ENCODE results near the gene CSDE1.
"Not testable (repeated sequence)": the region's sequence is repeated elsewhere in the genome, so short reads cannot be mapped to it uniquely, and the experiment has no call there.

Gene CSDE1

GRCh38 chr1:114757455-114758255, at the start of gene CSDE1:
Gene CSDE1, minus strand, starts transcription at chr1:114757984. Its CDS starts 18,094 bp downstream, at chr1:114739890.
- DNase-seq = peak; percentile 99

DNA sequence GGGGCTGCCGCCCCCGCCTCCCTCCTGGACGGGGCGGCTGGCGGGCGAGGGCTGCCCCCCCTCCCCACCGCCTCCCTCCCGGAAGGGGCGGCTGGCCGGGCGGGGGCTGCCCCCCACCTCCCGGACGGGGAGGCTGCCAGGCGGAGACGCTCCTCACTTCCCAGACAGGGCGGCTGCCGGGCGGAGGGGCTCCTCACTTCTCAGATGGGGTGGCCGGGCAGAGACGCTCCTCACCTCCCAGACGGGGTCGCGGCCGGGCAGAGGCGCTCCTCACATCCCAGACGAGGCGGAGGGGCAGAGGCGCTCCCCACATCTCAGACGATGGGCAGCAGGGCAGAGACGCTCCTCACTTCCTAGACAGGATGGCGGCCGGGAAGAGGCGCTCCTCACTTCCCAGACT, 46.7 kb upstream of the CSDE1 start:
- DNase-seq = not testable (repeated sequence)

GRCh38 chr1:114803001-114803400, 45.2 kb upstream of the CSDE1 start:
- no peak for DNase-seq

DNA sequence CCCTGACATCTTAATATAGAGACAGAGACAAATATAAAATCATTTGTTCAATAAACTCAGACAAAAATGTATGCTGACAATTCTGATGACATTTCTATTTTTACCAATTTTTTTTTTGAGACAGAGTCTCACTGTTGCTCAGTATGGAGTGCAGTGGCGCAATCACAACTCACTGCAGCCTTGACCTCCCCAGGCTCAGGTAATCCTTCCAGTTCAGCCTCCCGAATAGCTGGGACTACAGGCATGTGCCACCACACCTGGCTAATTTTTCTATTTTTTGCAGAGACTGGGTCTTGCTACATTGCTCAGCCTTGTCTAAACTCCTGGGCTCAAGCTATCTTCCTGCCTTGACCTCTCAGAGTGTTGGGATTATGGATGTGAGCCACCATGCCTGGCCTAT, 36.3 kb upstream of the CSDE1 start:
- no peak for DNase-seq

DNA sequence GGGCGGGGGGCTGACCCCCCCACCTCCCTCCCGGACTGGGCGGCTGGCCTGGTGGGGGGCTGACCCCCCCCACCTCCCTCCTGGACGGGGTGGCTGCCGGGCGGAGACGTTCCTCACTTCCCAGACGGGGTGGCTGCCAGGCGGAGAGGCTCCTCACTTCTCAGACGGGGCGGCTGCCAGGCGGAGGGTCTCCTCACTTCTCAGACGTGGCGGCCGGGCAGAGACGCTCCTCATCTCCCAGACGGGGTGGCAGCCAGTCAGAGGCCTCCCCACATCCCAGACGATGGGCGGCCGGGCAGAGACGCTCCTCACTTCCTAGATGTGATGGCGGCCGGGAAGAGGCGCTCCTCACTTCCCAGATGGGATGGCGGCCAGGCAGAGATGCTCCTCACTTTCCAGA, 32.8 kb upstream of the CSDE1 start:
- not testable (repeated sequence) for DNase-seq

DNA sequence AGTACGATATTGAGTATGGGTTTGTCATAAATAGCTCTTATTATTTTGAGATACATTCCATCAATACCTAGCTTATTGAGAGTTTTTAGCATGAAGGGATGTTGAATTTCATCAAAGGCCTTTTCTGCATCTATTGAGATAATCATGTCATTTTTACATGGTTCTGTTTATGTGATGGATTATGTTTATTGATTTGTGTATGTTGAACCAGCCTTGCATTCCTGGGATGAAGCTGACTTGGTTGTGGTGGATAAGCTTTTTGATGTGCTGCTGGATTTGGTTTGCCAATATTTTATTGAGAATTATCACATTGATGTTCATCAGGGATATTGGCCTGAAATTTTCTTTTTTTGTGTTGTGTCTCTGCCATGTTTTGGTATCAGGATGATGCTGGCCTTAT, 28.7 kb upstream of the CSDE1 start:
- not testable (repeated sequence) for DNase-seq

DNA sequence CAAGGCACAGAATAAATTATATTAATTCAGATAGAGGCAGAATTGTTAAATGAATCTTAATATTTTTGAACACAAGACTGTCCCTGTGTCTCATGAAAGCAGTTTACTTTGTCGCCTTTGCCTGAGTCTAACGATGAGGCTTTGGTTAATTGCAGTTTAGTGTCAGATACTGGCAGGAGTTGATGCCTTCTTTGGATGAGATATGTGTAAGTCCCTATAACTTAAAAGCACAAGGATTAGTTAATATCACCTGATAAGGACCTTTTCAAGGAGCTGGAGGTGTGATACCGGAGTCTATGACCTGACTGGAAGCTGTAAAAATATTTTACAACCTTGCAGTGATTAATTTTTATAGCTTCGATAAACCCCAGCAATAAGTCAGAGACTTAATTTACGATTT, 24.7 kb upstream of the CSDE1 start:
- no peak for DNase-seq

- DNase-seq = peak; percentile 87
Measured at GRCh38 chr1:114780344-114781226, 22.8 kb upstream of the CSDE1 start, which contains the start of gene SIKE1. Gene SIKE1, minus strand, starts transcription at chr1:114780685. Its CDS starts 78 bp downstream, at chr1:114780607.

DNA sequence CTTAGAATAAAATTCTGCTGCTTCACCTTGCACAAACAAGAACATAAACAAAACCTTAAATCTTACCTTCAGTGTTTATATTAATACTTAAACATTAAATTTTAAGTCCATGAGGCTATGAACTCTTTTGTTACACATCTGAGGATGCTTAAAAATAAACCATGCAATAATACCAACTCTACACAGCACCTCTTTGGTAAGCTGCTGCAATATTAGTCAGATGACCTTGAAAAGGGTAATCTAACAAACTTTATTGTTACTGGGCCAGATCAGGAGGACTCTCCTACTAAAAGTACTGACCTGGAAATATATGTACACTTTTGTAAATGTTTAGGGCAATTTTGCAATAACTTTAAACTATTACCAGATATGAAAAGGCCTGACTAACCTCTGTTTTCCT, 21.9 kb upstream of the CSDE1 start:
- no peak for DNase-seq

- DNase-seq = not testable (repeated sequence)
Measured at GRCh38 chr1:114776726-114777125, 18.9 kb upstream of the CSDE1 start.

- DNase-seq = no peak
Measured at GRCh38 chr1:114771992-114772391, 14.2 kb upstream of the CSDE1 start.

- DNase-seq = no peak
Measured at GRCh38 chr1:114770989-114771388, 13.2 kb upstream of the CSDE1 start.

- no peak for DNase-seq
Measured at GRCh38 chr1:114764689-114765088, 6.9 kb upstream of the CSDE1 start.

GRCh38 chr1:114758256-114758832, 560 bp upstream of the CSDE1 start:
- DNase-seq = peak; percentile 42

DNA sequence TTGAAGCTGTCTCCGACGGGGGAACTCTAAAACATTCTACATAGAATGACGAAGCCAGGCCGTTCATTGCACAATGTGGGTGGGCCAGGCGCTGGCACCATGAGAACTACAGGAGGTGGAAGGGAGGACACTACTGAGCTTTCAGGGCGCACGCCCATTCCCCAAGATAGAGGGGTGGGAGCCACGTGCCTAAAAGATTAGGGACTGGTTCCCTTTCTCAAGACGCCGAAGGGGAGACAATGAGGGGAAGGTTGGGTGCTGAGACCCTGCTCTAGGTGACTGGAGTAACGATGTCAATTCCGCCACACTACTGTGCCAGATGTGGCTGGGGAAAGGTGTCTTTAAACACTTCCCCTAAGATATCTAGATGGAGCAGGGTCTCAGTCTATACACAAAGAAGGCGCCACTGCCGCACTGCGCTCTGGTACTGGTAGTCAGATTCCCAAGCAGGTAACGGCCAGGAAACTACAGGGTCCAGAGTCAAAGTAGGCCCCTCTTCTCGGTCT, 782 bp downstream of the CSDE1 start:
- DNase-seq = peak; percentile 87

DNA sequence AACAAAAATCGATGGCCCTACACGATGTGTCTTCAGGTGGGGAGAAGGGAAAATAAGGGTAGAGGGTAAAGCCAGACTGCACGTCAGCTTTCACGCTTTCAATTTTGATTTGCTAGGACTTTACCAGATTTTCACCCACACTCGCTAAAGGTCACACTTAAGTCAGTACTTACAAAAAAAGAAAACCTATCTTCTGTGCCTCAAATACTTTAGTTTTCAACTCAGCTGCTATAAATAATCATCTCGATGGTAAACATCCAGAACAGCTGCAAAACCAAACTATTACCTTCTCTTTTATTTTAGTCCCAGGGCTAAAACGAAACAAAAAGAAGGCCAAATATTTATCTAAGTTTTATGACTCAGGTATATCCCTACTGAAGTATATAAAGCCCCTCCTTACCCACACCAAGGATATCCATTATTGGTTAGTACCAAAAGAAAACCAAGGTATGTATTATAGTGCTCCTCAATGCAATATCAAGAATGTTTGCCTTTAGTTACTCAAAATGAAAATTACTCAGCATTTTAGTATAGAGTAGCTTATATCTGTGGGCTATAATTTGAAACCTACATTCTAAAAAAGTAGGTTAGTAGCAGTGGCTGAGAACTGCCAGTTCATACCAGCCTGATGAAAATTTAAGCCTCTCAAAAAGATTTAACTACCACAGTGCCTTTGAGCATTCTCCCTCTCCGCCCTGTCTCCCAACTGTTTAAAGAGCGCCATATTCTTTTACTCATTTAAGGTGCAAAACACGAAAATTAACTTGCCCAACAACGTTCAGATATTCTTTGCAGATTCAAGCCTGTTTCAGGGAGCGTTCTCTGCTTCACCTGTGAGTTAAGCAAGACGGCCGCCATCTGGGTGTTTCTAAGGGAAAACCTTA, 1.5 kb downstream of the CSDE1 start:
- peak; percentile 55 for DNase-seq

GRCh38 chr1:114755006-114755931, 2.5 kb downstream of the CSDE1 start:
- DNase-seq = peak; percentile 78

GRCh38 chr1:114753702-114754101, 4.1 kb downstream of the CSDE1 start:
- not testable (repeated sequence) for DNase-seq

- no peak for DNase-seq
Measured at GRCh38 chr1:114753143-114753542, 4.6 kb downstream of the CSDE1 start.

GRCh38 chr1:114750780-114751179, 7.0 kb downstream of the CSDE1 start:
- no peak for DNase-seq

DNA sequence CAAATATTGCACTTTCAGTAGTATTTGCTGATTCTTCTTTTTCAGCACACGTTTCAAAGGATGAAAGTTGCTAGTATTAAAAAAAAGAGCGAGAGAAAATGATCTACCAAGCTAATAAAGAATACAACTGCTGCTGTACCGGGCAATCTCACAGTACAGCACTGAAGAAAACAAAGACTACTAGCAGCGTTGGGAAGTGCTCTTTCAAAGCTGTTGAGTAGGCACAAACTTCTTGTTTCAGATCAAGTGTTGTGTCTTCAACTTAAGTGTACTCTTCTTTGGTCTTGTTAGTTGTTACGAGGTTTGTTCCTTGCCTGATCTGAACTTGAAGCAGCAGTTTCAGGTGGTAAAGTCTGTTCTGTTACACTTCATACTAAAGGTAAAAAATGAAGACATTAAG, 7.9 kb downstream of the CSDE1 start:
- DNase-seq = no peak
